IPS-15b (cell line): ENCODE data around the gene PTBP3.

Experiments used
- H3K27me3 ChIP-seq: one replicate; pipeline ENCODE4 v1.6.1; 2013; ENCODE audit warnings: low read length; ENCODE audit not compliant: control insufficient read depth, insufficient read depth
- H3K36me3 ChIP-seq: one replicate; pipeline ENCODE4 v1.6.1; 2013; ENCODE audit warnings: low read length; ENCODE audit not compliant: control insufficient read depth, insufficient read depth
- H3K4me1 ChIP-seq: one replicate; pipeline ENCODE4 v1.6.1; 2013; ENCODE audit warnings: mild to moderate bottlenecking, low read length; ENCODE audit not compliant: control insufficient read depth, insufficient read depth
- H3K4me3 ChIP-seq: one replicate; pipeline ENCODE4 v1.5.1; 2013; ENCODE audit warnings: low read depth, low read length
- H3K9ac ChIP-seq: one replicate; pipeline ENCODE4 v1.6.1; 2013; ENCODE audit warnings: low read depth, mild to moderate bottlenecking, low read length
- H3K9me3 ChIP-seq: one replicate; pipeline ENCODE4 v1.6.1; 2013; ENCODE audit warnings: mild to moderate bottlenecking, low read length; ENCODE audit not compliant: control insufficient read depth, insufficient read depth

The PTBP3 gene

DNA sequence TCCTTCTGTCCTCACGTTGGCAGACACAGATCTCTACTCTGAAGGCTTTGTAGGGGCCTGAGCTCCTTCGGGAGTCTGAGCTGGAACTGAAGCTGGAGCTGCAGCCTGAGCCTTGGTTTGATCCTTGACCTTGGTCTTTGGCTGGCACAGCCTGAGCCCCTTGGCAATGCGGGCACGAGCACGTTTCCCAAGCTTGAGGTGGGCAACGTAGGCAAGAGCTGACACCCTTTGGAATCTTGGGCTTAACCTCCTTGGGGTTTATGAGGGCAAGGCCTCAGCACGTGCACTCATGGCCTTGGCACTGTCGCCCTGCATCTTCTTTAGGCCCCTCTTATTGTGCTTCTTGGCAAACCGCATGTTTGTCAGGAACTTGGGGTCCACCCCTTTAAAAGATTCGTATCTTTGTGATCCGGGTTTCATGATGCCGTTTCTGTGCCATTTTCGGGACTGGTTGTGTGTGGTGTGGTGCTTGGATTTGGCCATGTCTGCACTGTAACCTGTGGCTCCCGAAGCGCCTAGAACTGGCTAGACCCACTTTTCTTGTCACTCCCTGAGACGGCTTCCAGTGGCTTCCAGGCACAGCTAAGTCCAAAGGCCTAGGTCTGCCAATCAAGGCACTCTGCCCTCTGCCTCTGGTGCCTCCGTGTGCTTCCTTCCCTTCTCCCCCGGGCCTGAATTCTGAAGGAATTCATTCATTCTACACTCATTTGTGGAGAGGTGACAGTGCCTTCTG, 159.8 kb downstream of the PTBP3 start:
- Histone ChIP-seq H3K9ac (no peak overlapping the region), H3K36me3 (no peaks in the 10 kb centered on the region), H3K27me3 (peaks cover 29% of the 10 kb centered on the region), H3K9me3 (no peaks in the 10 kb centered on the region), H3K4me3 (no peak overlapping the region), H3K4me1 (peaks cover 6% of the 10 kb centered on the region)

DNA sequence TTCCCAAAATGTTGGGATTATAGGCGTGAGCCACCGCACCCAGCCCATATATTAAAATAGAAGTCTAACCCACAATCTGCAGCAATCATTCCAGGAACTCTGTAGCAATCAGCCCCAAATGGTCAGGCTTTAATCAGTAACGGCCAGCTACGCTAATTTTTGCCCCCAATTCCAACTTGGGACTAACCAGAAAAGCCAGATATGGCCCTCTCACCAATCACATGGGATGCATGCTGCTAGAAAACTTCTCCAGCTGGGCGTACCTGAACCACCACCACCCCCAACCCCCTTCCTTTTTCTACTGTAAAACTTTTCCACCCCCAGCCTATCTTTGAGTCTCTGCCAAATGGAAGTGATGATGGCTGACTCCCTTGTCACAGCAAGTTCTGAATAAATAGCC, 162.5 kb downstream of the PTBP3 start:
- no peak overlapping the region for H3K9ac ChIP-seq
- H3K27me3 ChIP-seq: peaks cover 16% of the 10 kb centered on the region
- no peaks in the 10 kb centered on the region for H3K36me3 ChIP-seq
- H3K4me1 ChIP-seq: peaks cover 12% of the 10 kb centered on the region
- H3K4me3 ChIP-seq: no peak overlapping the region
- H3K9me3 ChIP-seq: no peaks in the 10 kb centered on the region

DNA sequence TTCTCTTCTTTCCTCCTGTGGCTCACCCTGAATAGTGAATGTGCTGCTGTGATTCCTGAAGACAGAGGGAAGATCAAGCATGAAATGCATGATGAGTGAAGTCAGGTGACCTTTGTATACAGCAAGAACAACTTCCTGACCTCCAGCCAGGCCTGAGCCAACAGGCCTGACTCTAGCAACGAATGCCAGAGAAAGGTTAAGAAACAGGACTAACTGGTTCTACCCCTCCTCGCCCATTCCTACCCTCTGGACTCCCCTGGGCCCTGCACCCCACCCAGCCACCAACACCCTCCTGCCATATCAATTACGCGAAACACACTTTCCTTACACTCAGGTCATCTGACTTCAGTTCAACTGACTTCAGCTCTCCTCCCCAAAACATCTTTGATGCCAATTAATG, 163.2 kb downstream of the PTBP3 start:
- Histone ChIP-seq H3K9me3 (no peaks in the 10 kb centered on the region), H3K36me3 (no peaks in the 10 kb centered on the region), H3K27me3 (peaks cover 13% of the 10 kb centered on the region), H3K4me1 (peaks cover 12% of the 10 kb centered on the region), H3K9ac (no peak overlapping the region), H3K4me3 (no peak overlapping the region)

DNA sequence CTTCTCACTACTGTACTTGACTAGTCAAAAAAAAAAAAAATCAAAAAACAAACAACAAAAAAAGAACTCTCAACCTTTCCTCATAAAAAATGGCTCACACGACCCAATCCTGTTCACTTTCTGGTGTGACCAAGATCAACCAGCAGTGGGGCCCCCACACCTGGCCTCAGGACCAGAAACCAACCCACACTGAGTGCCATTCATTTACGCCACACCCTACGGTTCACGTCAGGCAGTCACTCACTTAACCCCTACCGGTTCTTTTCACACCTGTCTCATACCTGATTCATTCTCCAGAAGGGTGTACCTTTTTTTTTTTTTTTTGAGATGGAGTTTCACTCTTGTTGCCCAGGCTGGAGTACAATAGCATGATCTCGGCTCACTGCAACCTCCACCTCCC, 164.1 kb downstream of the PTBP3 start:
- Histone ChIP-seq H3K9me3 (no peaks in the 10 kb centered on the region), H3K4me1 (peaks cover 12% of the 10 kb centered on the region), H3K36me3 (no peaks in the 10 kb centered on the region), H3K4me3 (no peak overlapping the region), H3K27me3 (peaks cover 11% of the 10 kb centered on the region), H3K9ac (no peak overlapping the region)

DNA sequence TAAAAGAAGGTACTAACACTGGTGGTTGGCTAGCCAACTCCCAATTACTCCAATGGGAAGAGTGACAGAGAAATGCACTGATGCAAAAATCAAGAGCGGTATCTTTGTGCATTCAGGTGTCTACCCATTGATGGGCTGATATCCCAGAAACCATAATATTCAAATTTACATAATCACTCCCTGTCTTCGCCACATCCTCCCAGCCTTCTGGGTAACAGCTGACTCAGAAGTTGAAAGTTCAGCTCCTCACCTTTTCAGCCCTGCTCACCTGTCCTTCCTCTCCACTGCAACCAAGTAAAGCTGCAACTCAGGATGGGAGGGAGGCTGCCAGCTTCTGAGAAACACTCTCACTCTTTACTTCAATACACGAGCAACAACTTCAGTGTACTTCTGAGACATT, 165.2 kb downstream of the PTBP3 start:
- H3K36me3 ChIP-seq: no peaks in the 10 kb centered on the region
- no peak overlapping the region for H3K4me3 ChIP-seq
- H3K9me3 ChIP-seq: no peaks in the 10 kb centered on the region
- peaks cover 8% of the 10 kb centered on the region for H3K4me1 ChIP-seq
- no peak overlapping the region for H3K9ac ChIP-seq
- no peaks in the 10 kb centered on the region for H3K27me3 ChIP-seq
